Occipital lobe (tissue), 2 donors: Measurements from ENCODE around the gene CENPB. TPM values are rescaled to one million over a fixed set of nuclear protein-coding genes. Genes with fewer than 3 reads are reported as not detected.
"Not testable (repeated sequence)": the region's sequence is repeated elsewhere in the genome, so short reads cannot be mapped to it uniquely, and the experiment has no call there.

Experiments used
- DNase-seq: peaks from one replicate; lab custom pipeline; 2025; lab: John Stamatoyannopoulos, UW
- total RNA-seq: library from RNA; depleted of rRNA; stranded (reverse); fragments of >200 nt; gene quantifications from one replicate; pipeline ENCODE4 v1.2.3, GENCODE V29; 2014

CENPB gene
- total RNA-seq, 1 donor from 2014 or later, result 55.4 TPM

GRCh38 chr20:3811467-3812258, 25.1 kb upstream of the CENPB start:
- peak; percentile 95 for DNase-seq

DNA sequence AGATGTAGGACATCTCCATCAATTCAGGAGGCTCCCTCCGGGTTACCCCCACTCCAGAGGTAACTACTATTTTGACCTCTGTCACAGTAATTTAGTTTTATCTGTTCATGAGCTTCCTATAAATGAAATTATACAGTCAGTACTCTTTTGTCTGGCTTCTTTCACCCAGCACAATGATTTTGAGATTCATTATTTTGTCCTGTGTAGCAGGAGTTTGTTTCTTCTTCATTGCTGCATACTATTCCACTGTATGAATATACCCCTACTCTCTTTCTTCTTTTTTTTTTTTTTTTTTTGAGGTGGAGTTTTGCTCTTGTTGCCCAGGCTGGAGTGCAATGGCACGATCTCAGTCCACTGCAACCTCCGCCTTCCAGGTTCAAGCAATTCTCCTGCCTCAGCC, 22.0 kb upstream of the CENPB start:
- no peak for DNase-seq

- no peak for DNase-seq
These were observed 18.2 kb upstream of the CENPB start for GRCh38 chr20:3804781-3805180.

GRCh38 chr20:3804254-3804751, 17.8 kb upstream of the CENPB start:
- DNase-seq, result no peak

GRCh38 chr20:3803854-3804253, 17.3 kb upstream of the CENPB start:
- no peak for DNase-seq

DNA sequence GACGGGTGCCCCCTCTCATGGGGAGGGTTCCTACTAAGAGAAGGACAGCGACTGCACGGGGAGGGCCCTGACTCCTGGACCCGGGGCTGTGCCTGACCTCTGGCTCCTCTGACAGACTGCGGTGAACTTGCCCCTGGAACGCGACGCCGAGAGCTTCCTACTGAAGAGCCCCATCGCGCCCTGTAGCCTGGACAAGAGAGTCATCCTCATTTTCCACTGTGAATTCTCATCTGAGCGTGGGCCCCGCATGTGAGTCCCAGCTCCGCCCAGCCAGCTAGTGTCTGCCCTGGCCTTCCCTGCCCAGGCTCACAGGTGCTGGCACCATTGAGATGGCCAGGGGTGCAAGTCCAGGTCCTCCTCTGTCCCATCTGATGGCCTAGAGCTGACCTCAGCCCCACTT, 16.7 kb upstream of the CENPB start:
- no peak for DNase-seq

GRCh38 chr20:3802524-3803239, 16.1 kb upstream of the CENPB start:
- DNase-seq, result no peak

- DNase-seq, result no peak
These were observed 15.3 kb upstream of the CENPB start for GRCh38 chr20:3801846-3802245.

- DNase-seq, result no peak
These were observed 14.8 kb upstream of the CENPB start for GRCh38 chr20:3801299-3801698.

DNA sequence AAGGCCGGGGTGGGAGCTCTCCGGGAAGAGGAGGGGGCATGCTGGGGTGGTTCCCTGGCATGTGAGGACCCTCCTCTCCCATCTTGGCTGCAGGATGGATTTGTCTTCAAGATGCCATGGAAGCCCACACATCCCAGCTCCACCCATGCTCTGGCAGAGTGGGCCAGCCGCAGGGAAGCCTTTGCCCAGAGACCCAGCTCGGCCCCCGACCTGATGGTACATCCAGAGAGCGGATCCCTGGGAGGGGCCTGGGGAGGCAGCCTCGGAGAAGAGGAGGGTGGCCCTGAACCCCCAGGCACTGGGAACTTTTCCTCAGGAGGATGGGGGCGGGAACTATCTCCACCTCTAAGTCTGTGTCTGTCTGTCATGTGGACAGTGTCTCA, 14.3 kb upstream of the CENPB start:
- DNase-seq, result no peak

DNA sequence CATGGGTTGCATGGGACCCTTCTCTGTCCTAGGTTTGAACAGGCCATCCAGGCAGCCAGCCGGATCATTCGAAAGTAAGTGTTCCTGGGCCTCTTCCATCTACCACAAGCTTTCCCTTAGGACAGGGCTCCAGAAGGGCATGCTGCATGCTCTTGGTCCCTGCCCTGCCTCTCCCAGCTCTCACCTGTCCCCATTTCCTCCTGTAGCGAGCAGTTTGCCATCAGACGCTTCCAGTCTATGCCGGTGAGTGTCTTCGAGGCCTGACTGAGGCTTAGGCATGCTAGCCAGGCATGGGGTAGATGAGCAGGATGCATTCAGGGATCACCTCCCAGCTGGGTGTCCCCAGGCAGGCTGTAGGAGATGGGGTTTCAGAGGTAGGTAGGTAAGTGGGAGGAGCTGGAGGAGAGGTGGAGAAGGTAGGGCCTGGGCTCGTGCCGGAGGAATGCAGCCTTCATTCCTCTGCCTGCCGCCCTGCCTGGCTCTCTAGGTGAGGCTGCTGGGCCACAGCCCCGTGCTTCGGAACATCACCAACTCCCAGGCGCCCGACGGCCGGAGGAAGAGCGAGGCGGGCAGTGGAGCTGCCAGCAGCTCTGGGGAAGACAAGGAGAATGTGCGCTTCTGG, 13.8 kb upstream of the CENPB start:
- no peak for DNase-seq

GRCh38 chr20:3798908-3799248, 12.3 kb upstream of the CENPB start:
- DNase-seq, result no peak

DNA sequence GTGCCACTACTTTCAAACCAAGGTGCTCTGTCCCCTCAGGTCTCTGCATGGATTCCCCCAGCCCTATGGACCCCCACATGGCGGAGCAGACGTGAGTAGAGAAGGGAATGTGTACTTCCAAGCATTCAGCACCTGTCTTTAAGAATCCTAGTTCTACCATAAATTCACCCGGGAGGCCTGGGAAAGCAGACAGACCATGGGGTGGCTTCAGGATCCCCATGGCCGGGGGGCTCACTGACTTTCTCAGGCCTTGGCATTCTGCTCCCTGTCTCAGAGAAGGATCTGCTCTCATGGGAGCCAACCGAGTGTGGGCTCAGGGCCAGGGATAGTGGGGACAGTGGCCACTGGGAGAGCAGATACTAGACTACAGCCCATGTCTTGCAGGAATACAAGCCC, 11.8 kb upstream of the CENPB start:
- no peak for DNase-seq

DNA sequence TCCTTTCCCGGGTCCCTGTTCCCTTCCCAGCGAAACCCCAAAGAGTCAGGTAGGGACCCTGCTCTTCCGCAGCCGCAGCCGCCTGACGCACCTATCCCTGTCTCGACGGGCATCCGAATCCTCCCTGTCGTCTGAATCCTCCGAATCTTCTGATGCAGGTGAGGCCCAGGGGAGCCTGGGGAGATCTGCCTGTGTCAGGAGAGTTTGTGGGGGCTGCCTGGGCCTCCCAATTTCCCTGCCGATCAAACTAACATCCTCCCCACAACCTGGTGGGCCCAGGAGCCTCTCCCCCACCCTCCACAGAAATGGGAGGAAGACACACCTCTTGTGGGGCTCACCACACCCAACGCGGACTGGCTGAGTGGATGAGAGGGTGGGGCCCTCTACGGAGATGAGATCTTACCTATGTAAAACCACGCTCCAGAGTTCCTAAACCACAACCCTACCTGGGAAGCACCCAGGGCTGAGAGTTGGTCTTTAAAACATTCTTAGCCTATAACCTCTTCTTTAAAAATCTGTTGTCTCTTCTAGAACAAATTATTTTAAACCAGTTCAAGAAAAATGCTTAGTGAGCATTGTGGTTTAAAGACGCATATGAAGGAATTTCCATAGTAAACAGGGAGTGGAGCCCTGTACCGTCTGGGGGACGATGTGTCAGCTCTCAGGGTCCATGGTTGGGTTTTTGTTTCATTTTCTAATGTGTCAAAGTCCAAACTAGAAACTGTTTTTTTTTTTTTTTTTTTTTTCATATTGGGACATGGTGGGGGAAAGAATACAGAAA, 11.2 kb upstream of the CENPB start:
- DNase-seq, result no peak

DNA sequence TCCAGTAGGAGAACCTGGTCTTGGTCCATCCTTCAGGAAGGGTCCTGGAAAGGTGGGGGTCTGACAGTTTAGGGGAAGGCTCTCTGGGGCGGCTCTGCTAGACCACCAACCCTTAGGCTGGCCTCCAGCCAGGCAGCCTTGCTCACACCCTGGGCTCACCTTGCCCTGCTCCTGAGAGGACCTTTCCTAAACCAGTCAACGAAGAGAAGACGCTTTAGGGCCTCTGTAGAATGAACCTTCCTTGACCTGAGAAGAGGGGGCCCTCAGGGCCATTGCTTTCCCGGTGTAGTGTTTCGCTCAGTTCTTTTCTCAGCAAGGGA, 10.6 kb upstream of the CENPB start:
- DNase-seq, result no peak

DNA sequence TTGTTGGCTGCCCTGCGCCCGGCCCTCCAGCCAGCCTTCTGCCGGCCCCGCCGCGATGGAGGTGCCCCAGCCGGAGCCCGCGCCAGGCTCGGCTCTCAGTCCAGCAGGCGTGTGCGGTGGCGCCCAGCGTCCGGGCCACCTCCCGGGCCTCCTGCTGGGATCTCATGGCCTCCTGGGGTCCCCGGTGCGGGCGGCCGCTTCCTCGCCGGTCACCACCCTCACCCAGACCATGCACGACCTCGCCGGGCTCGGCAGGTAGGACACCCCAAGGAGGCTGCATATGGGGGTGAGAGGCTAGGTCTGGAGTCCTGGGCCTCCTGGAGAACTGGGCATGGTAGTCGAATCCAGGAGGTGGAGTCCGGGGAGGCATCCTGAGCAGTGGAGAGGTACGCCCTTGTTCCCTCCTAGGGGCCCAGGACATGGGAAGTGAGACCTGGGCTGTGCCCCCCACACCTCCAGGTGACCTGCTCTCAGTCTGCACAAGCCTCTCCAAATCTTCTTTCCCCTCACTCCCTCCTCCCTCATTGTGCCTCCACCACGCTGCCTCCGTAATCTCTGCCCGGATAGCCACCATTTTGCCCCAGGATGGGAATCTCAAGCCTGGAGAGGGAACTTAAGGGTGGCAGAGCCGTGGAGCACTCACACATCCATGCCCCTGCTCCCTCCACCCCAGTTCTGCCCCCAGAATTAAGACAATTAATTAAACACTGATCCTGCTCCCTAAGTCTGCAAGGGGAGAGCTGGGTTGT, 10.1 kb upstream of the CENPB start:
- DNase-seq, result no peak

- peak; percentile 91 for DNase-seq
These were observed 9.2 kb upstream of the CENPB start, which contains the start of gene CDC25B for GRCh38 chr20:3795511-3796468. Gene CDC25B, plus strand, starts transcription at chr20:3796310. Its CDS starts 222 bp downstream, at chr20:3796532.

DNA sequence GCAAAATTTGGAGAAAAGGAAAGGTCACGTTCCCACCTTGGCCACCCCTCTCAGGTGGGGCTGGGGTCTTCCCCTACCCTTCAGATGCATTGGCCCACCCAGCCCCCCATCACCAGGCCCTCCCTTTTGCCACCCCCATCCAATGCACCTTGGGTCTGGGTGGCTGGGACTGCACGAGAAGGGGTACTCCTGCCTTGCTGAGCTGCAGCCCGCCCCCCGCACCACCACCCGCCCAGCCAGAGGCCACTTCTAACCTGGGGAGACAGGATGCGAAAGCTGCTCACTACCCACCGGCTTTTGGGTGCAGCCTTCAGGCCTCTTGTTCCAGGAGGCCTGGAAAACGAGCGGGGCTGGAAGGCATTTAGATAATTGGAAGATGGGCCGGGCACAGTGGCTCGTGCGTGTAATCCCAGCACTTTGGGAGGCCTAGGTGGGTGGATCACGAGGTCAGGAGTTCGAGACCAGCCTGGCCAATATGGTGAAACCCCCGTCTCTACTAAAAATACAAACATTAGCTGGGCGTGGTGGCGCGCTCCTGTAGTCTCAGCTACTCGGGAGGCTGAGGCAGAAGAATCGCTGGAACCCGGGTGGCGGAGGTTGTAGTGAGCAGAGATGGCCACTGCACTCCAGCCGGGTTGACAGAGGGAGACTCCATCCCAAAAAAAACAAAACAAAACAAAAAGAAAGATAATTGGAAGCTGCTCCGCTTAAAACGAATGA, 8.3 kb upstream of the CENPB start:
- DNase-seq, result no peak

- not testable (repeated sequence) for DNase-seq
These were observed 7.6 kb upstream of the CENPB start for GRCh38 chr20:3794168-3794567.
